Measurements from ENCODE around the gene TGIF2. TPM values are rescaled to one million over a fixed set of nuclear protein-coding genes. Genes with fewer than 3 reads are reported as not detected.

TGIF2 gene
- total RNA-seq, 2 experiments from 2014 or later: 44.9 to 48.7 TPM

GRCh38 chr20:36642136-36642535, 68.7 kb downstream of the TGIF2 start:
- ChIA-PET CTCF (interaction anchor here (0.6 to 3.0 kb wide), 3 partner anchors 28 to 85 kb away, joined by 3 to 12 read pairs (median 8); partner anchors contain the start of gene RAB5IF), POLR2A (no interaction called here)
- H3K4me3 Mint-ChIP-seq: peak overlapping the region; percentile 7
- DNase-seq: peak; percentile 25
- no peaks in the 10 kb centered on the region for H3K9me3 Mint-ChIP-seq (ENCODE audit: low read depth)
- ATAC-seq: no peak
- H3K27ac Mint-ChIP-seq: peak overlapping the region; percentile 99
- H3K4me1 Mint-ChIP-seq: peaks cover 39% of the 10 kb centered on the region
- no peaks in the 10 kb centered on the region for H3K27me3 Mint-ChIP-seq
- intact Hi-C loops (cut with DNase I, micrococcal nuclease): no loop called here
- H3K36me3 Mint-ChIP-seq (ENCODE audit: low read depth): peaks cover 38% of the 10 kb centered on the region

Other genes with a start within 250 kb of the TGIF2 start
- gene MYL9, start 32.1 kb upstream of the TGIF2 start, total RNA-seq: under 1 TPM; 0.60 to 0.66 TPM
- gene RAB5IF, start 32.2 kb downstream of the TGIF2 start, total RNA-seq: 10 to 100 TPM; 71.7 to 90.2 TPM
- gene SLA2, start 72.6 kb downstream of the TGIF2 start, total RNA-seq: 10 to 100 TPM; 48.7 to 52.6 TPM
- 10 to 100 TPM; 24.8 to 27.5 TPM for gene NDRG3, start 172.5 kb downstream of the TGIF2 start, total RNA-seq
- 10 to 100 TPM; 20.4 to 20.7 TPM for gene DSN1, start 200.2 kb downstream of the TGIF2 start, total RNA-seq